PC-3 (cell line): ENCODE measurements around the gene PANK1.

Experiments used
- CTCF ChIP-seq: fragments of 300-600 bp; sonication (generic); conservative IDR thresholded peaks from 2 replicates; pipeline ENCODE4 v1.5.1; 2017; ENCODE audit warnings: antibody characterized with exemption, low read depth, mild to moderate bottlenecking, low read length
- EZH2 ChIP-seq: fragments of 300-600 bp; sonication (generic); IDR thresholded peaks from one replicate; pipeline ENCODE4 v1.6.1; 2017; ENCODE audit warnings: antibody characterized with exemption, mild to moderate bottlenecking, low read length; ENCODE audit not compliant: unreplicated experiment

GRCh38 chr10:89543841-89544240, 101.2 kb downstream of the PANK1 start:
- no peak for TF ChIP-seq CTCF
- TF ChIP-seq EZH2 = no peak
